A673 (cell line): ENCODE measurements around the gene PFDN4. TPM values are rescaled to one million over a fixed set of nuclear protein-coding genes. Genes with fewer than 3 reads are reported as not detected.

Experiments used
- BruUV-seq: library from RNA; stranded (reverse); fragments of 400-500 nt; replicated peaks from 2 replicates; lab custom pipeline; 2021; lab: Mats Ljungman, UMichigan
- CTCF ChIA-PET: fragments of 300-600 bp; sonication (Branson Sonifier 250); formaldehyde crosslinking; loops from one replicate; lab custom pipeline; 2022; ENCODE audit warnings: antibody characterized with exemption; lab: Charles Lee
- POLR2A ChIA-PET: fragments of 300-600 bp; sonication (Branson Sonifier 250); formaldehyde crosslinking; loops from one replicate; lab custom pipeline; 2022; ENCODE audit warnings: antibody characterized with exemption; ENCODE audit not compliant: low non-redundant PET; lab: Charles Lee
- DNase-seq: peaks from one replicate; pipeline ENCODE4 v3.0.0-alpha.2; 2015; ENCODE audit warnings: low spot score
- H3K27ac ChIP-seq: fragments of 200-600 bp; sonication (generic); 2 replicates; pipeline ENCODE4 v1.5.1; 2016; ENCODE audit warnings: mixed run types, low read depth, mild to moderate bottlenecking, mixed read lengths, antibody characterized with exemption, low read length; ENCODE audit not compliant: poor library complexity, severe bottlenecking
- H3K27me3 ChIP-seq: fragments of 200-600 bp; sonication (generic); replicated peaks from 2 replicates; pipeline ENCODE4 v1.6.1; 2017; ENCODE audit warnings: mixed run types, low read depth, mild to moderate bottlenecking, mixed read lengths, antibody characterized with exemption, low read length; ENCODE audit not compliant: insufficient read depth, poor library complexity
- H3K36me3 ChIP-seq: fragments of 200-600 bp; sonication (generic); 2 replicates; pipeline ENCODE4 v1.6.1; 2016; ENCODE audit warnings: mixed run types, mild to moderate bottlenecking, mixed read lengths, antibody characterized with exemption, low read length; ENCODE audit not compliant: insufficient read depth, poor library complexity, severe bottlenecking
- H3K4me1 ChIP-seq: fragments of 200-600 bp; sonication (generic); 2 replicates; pipeline ENCODE4 v1.6.1; 2017; ENCODE audit warnings: mixed run types, mild to moderate bottlenecking, mixed read lengths, antibody characterized with exemption, low read length; ENCODE audit not compliant: insufficient read depth, poor library complexity, severe bottlenecking
- H3K4me3 ChIP-seq: fragments of 200-600 bp; sonication (generic); 2 replicates; pipeline ENCODE4 v1.5.1; 2016; ENCODE audit warnings: low read depth, mixed run types, mild to moderate bottlenecking, mixed read lengths, low read length; ENCODE audit not compliant: poor library complexity, severe bottlenecking
- H3K9me3 ChIP-seq: fragments of 200-600 bp; sonication (generic); 2 replicates; pipeline ENCODE4 v1.6.1; 2016; ENCODE audit warnings: mixed run types, low read depth, mild to moderate bottlenecking, mixed read lengths, antibody characterized with exemption, low read length; ENCODE audit not compliant: poor library complexity, severe bottlenecking
- EZH2 ChIP-seq: fragments of 200-600 bp; sonication (generic); IDR thresholded peaks from 2 replicates; pipeline ENCODE4 v1.6.1; 2017; ENCODE audit warnings: borderline replicate concordance, low read depth, mild to moderate bottlenecking, mixed read lengths, antibody characterized with exemption, low read length; ENCODE audit not compliant: poor library complexity, severe bottlenecking
- intact Hi-C: fragments of 100-400 bp; cut with micrococcal nuclease; formaldehyde crosslinking; loops from one replicate; pipeline ENCODE4 v1.10.0; 2022; ENCODE audit not compliant: unreplicated experiment
- total RNA-seq: library from RNA; stranded (reverse); gene quantifications from 2 replicates; pipeline ENCODE4 v1.2.3, GENCODE V29; 2021
- TF ChIP-seq, protein P1 (sequence below): fragments of 300-800, 200-600 bp; sonication (generic); conservative IDR thresholded peaks from 2 replicates; pipeline ENCODE4 v1.5.1; 2017; ENCODE audit warnings: low read depth, mild to moderate bottlenecking, antibody characterized with exemption, low read length, moderate library complexity, mixed read lengths

Gene PFDN4
- total RNA-seq, 1 experiment from 2014 or later, result 76.0 TPM

DNA sequence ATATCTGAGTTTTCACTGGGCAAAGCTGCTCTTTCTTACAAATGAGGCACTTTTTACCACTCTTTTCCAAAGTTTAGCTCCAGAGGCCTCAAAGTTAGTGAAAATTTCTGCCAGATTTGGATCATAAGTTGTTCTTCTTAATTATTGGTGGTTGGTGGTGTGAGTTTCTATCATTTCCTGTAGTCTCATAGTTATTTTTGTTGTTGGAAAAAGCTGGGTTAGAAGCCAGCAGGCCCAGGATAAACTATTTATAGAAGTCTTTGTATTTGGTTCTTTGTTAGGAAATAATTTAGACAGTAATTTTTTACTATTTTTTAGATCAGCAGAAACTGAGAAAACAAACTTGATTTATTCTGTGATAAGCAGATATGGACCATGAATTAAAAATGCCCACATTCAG lies 10.6 kb downstream of the PFDN4 start:
- ChIA-PET CTCF (interaction anchor here (0.7 kb wide), 1 partner anchor 255 kb away, joined by 6 read pairs; no protein-coding TSS in a partner anchor), POLR2A (no interaction called here)
- no peaks in the 10 kb centered on the region for H3K27me3 ChIP-seq
- DNase-seq, result no peak
- no TSS peak for BruUV-seq
- no peak overlapping the region for H3K27ac ChIP-seq
- H3K9me3 ChIP-seq, result no peaks in the 10 kb centered on the region
- H3K4me1 ChIP-seq, result no peaks in the 10 kb centered on the region
- H3K36me3 ChIP-seq, result peaks cover 38% of the 10 kb centered on the region
- no peak overlapping the region for H3K4me3 ChIP-seq
- TF ChIP-seq, protein P1, sequence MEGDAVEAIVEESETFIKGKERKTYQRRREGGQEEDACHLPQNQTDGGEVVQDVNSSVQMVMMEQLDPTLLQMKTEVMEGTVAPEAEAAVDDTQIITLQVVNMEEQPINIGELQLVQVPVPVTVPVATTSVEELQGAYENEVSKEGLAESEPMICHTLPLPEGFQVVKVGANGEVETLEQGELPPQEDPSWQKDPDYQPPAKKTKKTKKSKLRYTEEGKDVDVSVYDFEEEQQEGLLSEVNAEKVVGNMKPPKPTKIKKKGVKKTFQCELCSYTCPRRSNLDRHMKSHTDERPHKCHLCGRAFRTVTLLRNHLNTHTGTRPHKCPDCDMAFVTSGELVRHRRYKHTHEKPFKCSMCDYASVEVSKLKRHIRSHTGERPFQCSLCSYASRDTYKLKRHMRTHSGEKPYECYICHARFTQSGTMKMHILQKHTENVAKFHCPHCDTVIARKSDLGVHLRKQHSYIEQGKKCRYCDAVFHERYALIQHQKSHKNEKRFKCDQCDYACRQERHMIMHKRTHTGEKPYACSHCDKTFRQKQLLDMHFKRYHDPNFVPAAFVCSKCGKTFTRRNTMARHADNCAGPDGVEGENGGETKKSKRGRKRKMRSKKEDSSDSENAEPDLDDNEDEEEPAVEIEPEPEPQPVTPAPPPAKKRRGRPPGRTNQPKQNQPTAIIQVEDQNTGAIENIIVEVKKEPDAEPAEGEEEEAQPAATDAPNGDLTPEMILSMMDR, result no peak
- TF ChIP-seq EZH2, result no peak
- intact Hi-C loops, result loop anchor here (5.0 kb wide), 1 partner anchor 259 kb away; the partner anchor contains the start of gene DOK5

DNA sequence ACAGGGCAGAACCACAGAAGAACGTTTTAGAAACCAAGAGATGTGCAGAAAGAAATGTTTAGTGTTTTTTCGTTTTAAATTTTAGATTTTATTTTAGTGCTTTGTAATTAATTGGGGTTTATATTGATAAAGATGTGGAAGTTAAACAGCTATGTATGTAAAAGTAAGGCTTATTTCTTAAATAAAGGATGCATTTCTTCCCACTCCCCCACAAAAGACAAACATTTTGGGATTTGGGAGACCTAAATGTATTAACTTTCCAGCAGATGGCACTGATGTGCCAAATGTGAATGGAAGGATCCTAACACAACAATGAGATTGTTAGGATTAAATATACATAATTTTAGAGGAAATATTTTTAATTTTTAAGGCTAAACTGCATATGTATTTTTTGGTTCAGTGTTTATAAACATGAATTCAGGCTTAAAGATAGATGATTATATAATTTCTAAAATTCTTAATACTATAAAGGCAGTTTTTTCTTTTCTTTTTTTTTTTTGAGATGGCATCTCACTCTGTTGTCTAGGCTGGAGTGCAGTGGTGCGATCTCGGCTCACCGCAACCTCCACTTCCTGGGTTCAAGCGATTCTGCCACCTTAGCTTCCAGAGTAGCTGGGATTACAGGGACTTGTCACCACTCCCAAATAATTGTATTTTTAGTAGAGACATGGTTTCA lies 12.0 kb downstream of the PFDN4 start:
- no peaks in the 10 kb centered on the region for H3K27me3 ChIP-seq
- ChIA-PET CTCF (no interaction called here), POLR2A (no interaction called here)
- H3K36me3 ChIP-seq, result peaks cover 37% of the 10 kb centered on the region
- no peaks in the 10 kb centered on the region for H3K9me3 ChIP-seq
- no peak for TF ChIP-seq EZH2
- TF ChIP-seq, protein P1, result peak; percentile 70
- peak; percentile 62 for DNase-seq
- no peak overlapping the region for H3K27ac ChIP-seq
- intact Hi-C loops, result loop anchor here (1.0 to 5.0 kb wide), 2 partner anchors 257 to 427 kb away; partner anchors contain the start of gene DOK5
- no peaks in the 10 kb centered on the region for H3K4me1 ChIP-seq
- H3K4me3 ChIP-seq, result no peak overlapping the region
- BruUV-seq, result no TSS peak

DNA sequence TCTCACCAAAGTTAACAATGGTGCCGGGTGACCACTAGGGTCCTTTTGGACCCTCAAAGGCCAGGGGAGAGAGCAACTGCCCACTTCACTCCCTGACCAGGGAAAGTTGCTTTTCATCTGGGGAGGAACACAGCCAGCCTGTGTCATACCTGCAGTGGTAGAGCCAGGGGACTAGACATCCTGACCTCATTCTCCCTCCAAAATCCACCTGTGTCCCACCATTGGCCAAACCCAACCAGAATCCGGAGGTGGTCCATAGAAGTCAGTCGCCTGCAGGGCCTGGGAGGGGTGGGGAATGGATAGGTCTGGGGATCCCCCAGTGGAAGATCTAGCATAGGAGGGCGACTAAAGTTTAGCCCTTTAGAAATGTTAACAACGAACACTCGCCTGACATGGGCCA lies 12.8 kb downstream of the PFDN4 start:
- no peak for DNase-seq
- ChIA-PET POLR2A (no interaction called here), CTCF (no interaction called here)
- intact Hi-C loops, result loop anchor here (1.0 kb wide), 1 partner anchor 427 kb away; no protein-coding TSS in a partner anchor
- no TSS peak for BruUV-seq
- peaks cover 29% of the 10 kb centered on the region for H3K36me3 ChIP-seq
- no peak overlapping the region for H3K4me3 ChIP-seq
- no peaks in the 10 kb centered on the region for H3K4me1 ChIP-seq
- H3K9me3 ChIP-seq, result no peaks in the 10 kb centered on the region
- H3K27ac ChIP-seq, result no peak overlapping the region
- TF ChIP-seq, protein P1, result no peak
- TF ChIP-seq EZH2, result no peak
- H3K27me3 ChIP-seq, result no peaks in the 10 kb centered on the region
